Activated CD8-positive, alpha-beta T cell treated with anti-CD3 and anti-CD28 coated beads for 36 hours (primary cell): ENCODE data around the gene FILIP1. TPM values are rescaled to one million over a fixed set of nuclear protein-coding genes. Genes with fewer than 3 reads are reported as not detected.

Experiments
- ATAC-seq: fragments of 200-7000 bp; cut with Tn5 transposase; one replicate; pipeline ENCODE4 v1.10.0; 2021; ENCODE audit warnings: mild to moderate bottlenecking, moderate library complexity
- CTCF ChIA-PET: fragments of 350-600 bp; sonication (Branson Sonifier 250); formaldehyde crosslinking; loops from one replicate; lab custom pipeline; 2021; ENCODE audit warnings: antibody characterized with exemption; lab: Charles Lee
- POLR2A ChIA-PET: fragments of 350-600 bp; sonication (Branson Sonifier 250); formaldehyde crosslinking; loops from one replicate; lab custom pipeline; 2021; ENCODE audit warnings: antibody characterized with exemption; lab: Charles Lee
- DNase-seq: peaks from one replicate; pipeline ENCODE4 v3.0.0-alpha.2; 2020
- H3K27ac Mint-ChIP-seq: one replicate; pipeline ENCODE4 v1.8.0; 2021; ENCODE audit warnings: mild to moderate bottlenecking, mixed read lengths
- H3K27me3 Mint-ChIP-seq: one replicate; pipeline ENCODE4 v1.8.0; 2021; ENCODE audit warnings: mixed read lengths
- H3K36me3 Mint-ChIP-seq: one replicate; pipeline ENCODE4 v1.8.0; 2021; ENCODE audit warnings: low read depth, mixed read lengths
- H3K4me1 Mint-ChIP-seq: one replicate; pipeline ENCODE4 v1.8.0; 2021; ENCODE audit warnings: low read depth, mixed read lengths
- H3K4me3 Mint-ChIP-seq: one replicate; pipeline ENCODE4 v1.8.0; 2021; ENCODE audit warnings: mild to moderate bottlenecking, moderate library complexity, mixed read lengths
- H3K9me3 Mint-ChIP-seq: one replicate; pipeline ENCODE4 v1.8.0; 2021; ENCODE audit warnings: mixed read lengths
- CTCF ChIP-seq: fragments of 200-600 bp; IDR thresholded peaks from one replicate; pipeline ENCODE4 v1.8.0; 2022; ENCODE audit warnings: antibody characterized with exemption, mild to moderate bottlenecking
- intact Hi-C: fragments of 100-400 bp; cut with micrococcal nuclease; formaldehyde crosslinking; loops from one replicate; pipeline ENCODE4 v1.10.0; 2022
- total RNA-seq, 2 experiments: library from RNA; stranded (reverse); gene quantifications; one replicate each; pipeline ENCODE4 v1.2.3, GENCODE V29; 2021

Gene FILIP1
- total RNA-seq, 2 experiments from 2014 or later, result 0.07 TPM; not detected in 1

- no peak overlapping the region for H3K27ac Mint-ChIP-seq
- no peak overlapping the region for H3K4me3 Mint-ChIP-seq
Observed at GRCh38 chr6:75531174-75531573, 37.6 kb upstream of the FILIP1 start.

GRCh38 chr6:75530696-75531095, 37.1 kb upstream of the FILIP1 start:
- no peaks in the 10 kb centered on the region for H3K9me3 Mint-ChIP-seq
- H3K4me1 Mint-ChIP-seq, result no peaks in the 10 kb centered on the region
- peaks cover 13% of the 10 kb centered on the region for H3K27me3 Mint-ChIP-seq
- DNase-seq (no peak), ATAC-seq (no peak)
- intact Hi-C loops, result no loop called here
- H3K36me3 Mint-ChIP-seq, result no peaks in the 10 kb centered on the region
- TF ChIP-seq CTCF, result no peak
- no peak overlapping the region for H3K27ac Mint-ChIP-seq
- ChIA-PET CTCF (no interaction called here), POLR2A (no interaction called here)
- no peak overlapping the region for H3K4me3 Mint-ChIP-seq

More at GRCh38 chr6:75531174-75531573, 37.6 kb upstream of the FILIP1 start:
- ChIA-PET POLR2A (no interaction called here), CTCF (no interaction called here)
- intact Hi-C loops, result no loop called here
- H3K4me1 Mint-ChIP-seq, result no peaks in the 10 kb centered on the region
- TF ChIP-seq CTCF, result no peak
- DNase-seq (no peak), ATAC-seq (no peak)
- H3K27me3 Mint-ChIP-seq, result peaks cover 13% of the 10 kb centered on the region
- H3K36me3 Mint-ChIP-seq, result no peaks in the 10 kb centered on the region
- H3K9me3 Mint-ChIP-seq, result no peaks in the 10 kb centered on the region

- Mint-ChIP-seq H3K9me3 (no peaks in the 10 kb centered on the region), H3K27ac (no peak overlapping the region), H3K36me3 (no peaks in the 10 kb centered on the region), H3K27me3 (peaks cover 17% of the 10 kb centered on the region), H3K4me1 (no peaks in the 10 kb centered on the region), H3K4me3 (no peak overlapping the region)
- intact Hi-C loops, result loop anchor here (10.0 kb wide), 1 partner anchor 264 kb away; no protein-coding TSS in a partner anchor
- ATAC-seq (no peak), DNase-seq (no peak)
- ChIA-PET CTCF (interaction anchor here (1.3 to 1.9 kb wide), 4 partner anchors 11 to 319 kb away, joined by 3 to 6 read pairs (median 5); no protein-coding TSS in a partner anchor), POLR2A (no interaction called here)
- no peak for TF ChIP-seq CTCF
Observed at GRCh38 chr6:75528423-75528822, 34.8 kb upstream of the FILIP1 start.

- ChIA-PET POLR2A (no interaction called here), CTCF (interaction anchor here (0.7 to 2.0 kb wide), 14 partner anchors 9 to 283 kb away, joined by 3 to 16 read pairs (median 4); partner anchors contain the start of gene COX7A2)
- no peak overlapping the region for H3K4me3 Mint-ChIP-seq
- H3K36me3 Mint-ChIP-seq, result no peaks in the 10 kb centered on the region
- intact Hi-C loops, result loop anchor here (2.0 to 10.0 kb wide), 2 partner anchors 224 to 262 kb away; no protein-coding TSS in a partner anchor
- DNase-seq (peak; percentile 78), ATAC-seq (peak; percentile 75)
- no peak overlapping the region for H3K27ac Mint-ChIP-seq
- TF ChIP-seq CTCF, result peak; percentile 78
- no peaks in the 10 kb centered on the region for H3K9me3 Mint-ChIP-seq
- H3K4me1 Mint-ChIP-seq, result no peaks in the 10 kb centered on the region
- peaks cover 17% of the 10 kb centered on the region for H3K27me3 Mint-ChIP-seq
Observed at GRCh38 chr6:75526502-75527127, 33.0 kb upstream of the FILIP1 start.

- TF ChIP-seq CTCF, result no peak
- no peaks in the 10 kb centered on the region for H3K9me3 Mint-ChIP-seq
- peaks cover 17% of the 10 kb centered on the region for H3K27me3 Mint-ChIP-seq
- no peak for DNase-seq
- H3K4me3 Mint-ChIP-seq, result no peak overlapping the region
- H3K27ac Mint-ChIP-seq, result no peak overlapping the region
- ChIA-PET CTCF (interaction anchor here (1.4 to 1.8 kb wide), 2 partner anchors 228 to 258 kb away, joined by 7 to 9 read pairs; no protein-coding TSS in a partner anchor), POLR2A (no interaction called here)
- no peaks in the 10 kb centered on the region for H3K4me1 Mint-ChIP-seq
- no peak for ATAC-seq
- H3K36me3 Mint-ChIP-seq, result no peaks in the 10 kb centered on the region
- intact Hi-C loops, result loop anchor here (2.0 to 10.0 kb wide), 2 partner anchors 223 to 261 kb away; no protein-coding TSS in a partner anchor
Observed at GRCh38 chr6:75525682-75526081, 32.1 kb upstream of the FILIP1 start.
